Loucy (cell line): Measurements from ENCODE around the gene NKX1-1.

Experiments
- CTCF ChIP-seq: fragments of 200-600 bp; sonication (generic); conservative IDR thresholded peaks from 2 replicates; pipeline ENCODE4 v1.5.1; 2014; ENCODE audit warnings: mild to moderate bottlenecking, antibody characterized with exemption, low read length
- EZH2phosphoT487 ChIP-seq: fragments of 200-600 bp; IDR thresholded peaks from 2 replicates; pipeline ENCODE4 v1.6.1; 2018; ENCODE audit warnings: antibody characterized with exemption, mild to moderate bottlenecking, moderate library complexity, borderline replicate concordance

DNA sequence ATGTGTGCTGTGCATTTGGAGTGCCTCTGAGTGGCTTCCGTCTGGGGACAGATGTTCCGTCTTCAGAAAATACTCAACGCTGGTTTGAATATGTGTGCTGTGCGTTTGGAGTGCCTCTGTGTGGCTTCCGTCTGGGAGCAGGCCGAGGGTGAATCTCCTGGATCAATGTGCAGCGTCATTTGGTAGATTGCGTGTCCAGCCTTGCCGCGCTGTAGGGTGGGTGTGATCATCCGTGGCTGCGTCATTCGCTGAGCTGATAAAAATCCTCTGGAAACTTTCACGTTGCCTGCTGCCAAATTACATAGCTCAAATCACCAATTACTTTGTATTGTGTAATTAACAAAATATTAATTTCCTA is 47.1 kb downstream of the NKX1-1 start:
- no peak for TF ChIP-seq CTCF
- TF ChIP-seq EZH2phosphoT487, result no peak
